HG02981 (cell line): Measurements from ENCODE around the gene CYTH4.

Experiments
- ATAC-seq: cut with Tn5 transposase; IDR thresholded peaks from one replicate; pipeline ENCODE4 v1.9.1; 2021; ENCODE audit warnings: mild to moderate bottlenecking, moderate library complexity; ENCODE audit not compliant: unreplicated experiment

The CYTH4 gene

DNA sequence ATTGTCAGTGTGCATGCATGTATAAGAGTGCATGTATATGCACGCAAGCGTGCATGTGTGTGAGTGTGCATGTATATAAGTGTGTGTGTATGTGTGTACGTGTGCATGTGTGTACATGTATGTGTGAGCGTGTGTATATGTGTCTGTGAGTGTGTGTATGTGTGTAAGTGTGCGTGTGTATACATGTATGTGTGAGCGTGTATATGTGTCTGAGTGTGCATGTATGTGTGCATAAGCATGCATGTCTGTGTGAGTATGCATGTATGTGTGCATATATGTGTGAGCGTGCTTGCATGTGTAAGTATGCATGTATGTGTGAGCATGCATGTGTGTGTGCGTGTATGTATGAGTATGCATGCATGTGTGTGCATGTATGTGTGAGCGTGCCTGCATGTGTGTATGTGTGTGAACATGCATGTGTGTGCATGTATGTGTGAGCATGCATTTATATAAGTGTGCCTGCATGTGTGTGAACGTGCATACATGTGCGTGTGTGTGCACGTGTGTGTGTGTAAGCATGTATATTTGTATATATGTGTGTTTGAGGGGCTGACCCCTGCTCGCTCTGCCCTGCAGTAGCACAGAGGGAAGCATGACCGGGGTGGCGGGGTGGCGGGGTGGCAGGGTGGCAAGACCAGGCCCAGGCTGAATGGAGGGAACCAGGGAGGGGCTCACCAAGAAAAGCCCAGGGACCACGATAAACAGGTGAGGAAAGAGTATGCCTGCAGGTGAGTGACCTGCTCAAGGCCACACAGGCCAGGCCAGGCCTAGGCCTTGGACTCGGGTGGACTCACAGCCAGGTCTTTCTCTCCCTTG lies 26.3 kb downstream of the CYTH4 start:
- ATAC-seq = no peak

GRCh38 chr22:37309211-37310074 lies 27.1 kb downstream of the CYTH4 start:
- ATAC-seq = no peak

GRCh38 chr22:37310075-37310606 lies 27.8 kb downstream of the CYTH4 start:
- ATAC-seq = no peak

- no peak for ATAC-seq
Measured at GRCh38 chr22:37310815-37311595, 28.7 kb downstream of the CYTH4 start.

DNA sequence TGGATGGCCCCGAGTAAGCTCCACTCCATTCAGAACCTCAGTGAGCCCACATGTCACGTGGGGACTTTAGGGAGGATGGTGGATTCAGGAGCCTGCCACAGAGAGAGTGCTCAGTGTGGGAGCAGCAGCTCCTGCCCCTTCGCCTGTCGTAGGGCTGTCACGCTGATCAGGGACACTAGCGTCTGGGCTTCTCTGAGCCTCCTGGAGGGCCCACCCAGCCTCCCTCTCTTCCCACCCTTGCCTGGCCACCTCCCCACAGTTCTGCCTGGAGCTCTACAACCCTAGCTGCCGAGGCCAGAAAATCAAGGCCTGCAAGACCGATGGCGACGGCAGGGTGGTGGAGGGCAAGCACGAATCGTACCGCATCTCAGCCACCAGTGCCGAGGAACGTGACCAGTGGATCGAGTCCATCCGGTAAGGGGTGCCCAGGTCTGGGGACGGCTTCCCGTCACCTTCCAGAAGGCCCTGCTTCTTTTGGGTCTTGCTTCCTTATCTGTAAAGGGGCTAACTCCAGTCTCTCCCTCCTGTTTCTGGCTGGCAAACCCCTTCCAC lies 29.5 kb downstream of the CYTH4 start:
- no peak for ATAC-seq

DNA sequence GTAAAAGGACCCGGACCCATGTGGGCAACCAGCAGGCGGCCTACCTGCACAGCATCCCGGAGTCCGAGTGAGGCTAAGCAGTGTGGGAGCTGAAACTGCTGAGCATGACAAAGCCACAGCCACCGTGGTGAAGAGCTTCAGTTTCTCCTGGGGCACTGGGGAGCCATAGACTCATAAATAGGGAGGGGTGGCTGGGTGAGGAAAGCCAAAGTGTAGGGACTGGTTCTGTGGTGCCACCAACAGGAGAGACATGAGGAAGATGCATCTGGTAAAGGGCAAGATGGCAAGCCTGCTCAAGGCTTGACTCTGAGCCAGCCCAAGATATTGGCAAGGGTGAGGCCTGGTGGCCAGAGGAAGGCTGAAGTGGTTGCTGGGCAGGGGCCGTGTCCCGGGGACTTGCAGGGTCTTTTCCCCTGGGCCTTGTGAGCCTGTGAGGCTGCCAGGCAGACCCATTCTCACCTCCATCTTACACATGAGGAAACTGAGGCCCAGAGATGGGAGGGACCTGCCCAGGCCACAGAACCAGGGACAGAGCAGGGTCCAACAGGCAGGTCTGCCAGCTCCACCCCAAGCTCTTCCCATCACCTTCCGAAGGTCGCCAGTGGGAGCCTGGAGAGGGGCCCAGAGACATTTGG lies 30.4 kb downstream of the CYTH4 start:
- ATAC-seq = no peak

GRCh38 chr22:37313376-37314314 lies 31.3 kb downstream of the CYTH4 start:
- ATAC-seq = no peak

- ATAC-seq = no peak
Measured at GRCh38 chr22:37314315-37315074, 32.2 kb downstream of the CYTH4 start.

DNA sequence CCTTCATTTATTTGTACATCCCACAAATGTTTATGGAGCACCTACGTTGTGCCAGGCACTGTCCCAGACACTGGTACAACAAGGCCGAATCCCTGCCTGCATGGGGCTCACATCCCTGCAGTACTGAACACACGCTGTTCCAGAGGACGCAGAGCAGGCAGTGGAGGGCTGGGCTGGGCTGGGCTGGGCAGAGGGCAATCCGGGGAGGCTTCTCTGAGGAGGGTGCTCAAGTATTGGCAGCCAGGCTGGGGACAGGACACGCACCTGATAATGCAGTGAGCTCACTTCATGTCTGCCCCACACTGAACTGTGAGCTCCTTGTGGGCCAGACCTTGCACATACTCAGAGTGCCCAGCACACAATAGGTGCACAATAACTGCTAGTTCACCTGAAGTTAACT lies 34.1 kb downstream of the CYTH4 start:
- no peak for ATAC-seq

DNA sequence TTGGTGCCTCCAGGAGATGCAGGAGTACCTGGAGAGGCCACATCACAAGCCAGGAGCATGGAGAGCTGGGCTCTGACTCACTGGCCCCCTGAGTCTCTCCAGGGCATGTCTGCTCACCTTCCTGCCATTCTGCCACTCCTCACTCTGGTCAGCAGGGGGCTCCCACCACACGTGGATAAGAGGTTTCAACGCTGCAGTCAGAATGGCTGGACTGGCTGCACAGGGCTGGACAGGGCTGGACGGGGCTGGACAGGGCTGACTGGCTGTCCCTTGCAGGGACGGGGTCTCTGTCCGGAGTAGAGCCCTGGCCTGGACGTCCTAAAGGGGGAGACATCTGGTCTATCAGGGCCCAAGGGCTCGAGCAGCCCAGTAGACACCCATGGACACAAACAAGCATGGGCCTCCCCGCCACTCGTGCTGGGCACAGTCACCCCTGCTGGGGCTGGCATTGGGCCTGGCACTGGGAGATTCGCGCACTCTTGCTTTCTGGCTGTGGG lies 34.6 kb downstream of the CYTH4 start:
- ATAC-seq = no peak

DNA sequence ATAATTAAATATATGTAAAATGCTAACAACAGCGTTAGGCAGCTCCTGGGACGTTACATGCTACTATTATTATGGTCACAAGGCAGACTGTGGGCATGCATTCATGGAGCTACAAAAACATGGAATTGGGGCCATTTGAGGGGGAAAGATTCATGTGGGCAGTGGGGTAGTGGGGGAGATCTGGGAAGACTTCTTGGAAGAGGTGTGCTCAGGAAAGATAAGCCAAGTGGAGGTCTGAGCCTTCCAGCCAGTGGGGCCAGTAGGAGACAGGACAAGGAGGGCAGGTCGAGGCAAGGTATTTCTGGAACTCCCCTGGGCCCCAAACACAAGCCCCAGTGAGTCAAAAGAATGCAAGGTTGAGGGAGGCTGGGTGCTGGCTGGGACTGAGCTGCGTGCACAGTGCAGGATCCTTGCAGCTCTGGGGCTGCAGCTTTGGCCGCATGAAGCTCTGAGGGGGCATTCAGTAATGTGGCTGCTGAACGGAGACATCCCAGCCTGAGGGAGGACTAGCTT lies 35.4 kb downstream of the CYTH4 start:
- no peak for ATAC-seq

- no peak for ATAC-seq
Measured at GRCh38 chr22:37318364-37319109, 36.2 kb downstream of the CYTH4 start.

GRCh38 chr22:37319469-37319868 lies 37.2 kb downstream of the CYTH4 start:
- ATAC-seq = no peak

DNA sequence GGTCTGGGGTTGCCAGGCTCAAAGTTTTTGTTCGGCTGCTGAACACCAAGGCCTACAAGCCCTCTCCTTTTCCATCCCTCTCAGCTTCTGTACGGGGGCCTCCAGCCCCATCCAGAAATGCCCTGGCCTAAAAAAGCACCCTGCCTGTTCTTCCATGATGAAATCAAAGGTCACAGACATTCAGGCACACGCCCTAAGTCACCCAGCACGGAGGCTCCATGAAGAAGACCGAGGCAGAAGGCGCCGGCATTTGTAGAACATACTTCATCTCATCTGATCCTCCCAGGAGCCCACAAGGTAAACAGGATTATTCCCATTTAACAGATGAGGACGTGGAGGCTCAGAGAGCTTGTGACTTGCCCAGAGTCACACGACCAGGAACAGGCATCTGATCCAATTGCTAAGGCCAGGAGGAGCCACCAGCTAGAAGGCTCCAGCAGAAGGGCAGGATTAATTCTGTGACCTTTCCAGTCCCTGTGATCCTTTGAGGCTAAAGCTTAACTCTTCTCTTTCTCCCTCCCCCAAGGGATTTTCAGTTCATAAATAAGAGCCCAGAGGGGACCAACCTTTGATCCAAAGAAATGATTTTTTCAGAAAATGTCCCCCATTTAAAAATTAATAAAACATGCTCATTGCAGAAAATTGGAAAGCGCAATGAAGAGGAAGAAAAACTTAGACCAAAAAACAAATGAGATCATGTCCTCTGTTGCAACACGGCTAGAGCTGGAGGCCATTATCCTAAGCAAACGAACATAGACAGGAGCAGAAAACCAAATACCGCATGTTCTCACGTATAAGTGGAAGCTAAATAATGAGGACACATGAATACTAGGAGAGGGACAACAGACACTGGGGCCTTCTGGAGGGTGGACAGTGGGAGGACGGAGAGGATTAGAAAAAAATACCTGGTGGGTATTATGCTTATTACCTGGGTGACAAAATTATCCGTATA lies 38.7 kb downstream of the CYTH4 start:
- no peak for ATAC-seq

DNA sequence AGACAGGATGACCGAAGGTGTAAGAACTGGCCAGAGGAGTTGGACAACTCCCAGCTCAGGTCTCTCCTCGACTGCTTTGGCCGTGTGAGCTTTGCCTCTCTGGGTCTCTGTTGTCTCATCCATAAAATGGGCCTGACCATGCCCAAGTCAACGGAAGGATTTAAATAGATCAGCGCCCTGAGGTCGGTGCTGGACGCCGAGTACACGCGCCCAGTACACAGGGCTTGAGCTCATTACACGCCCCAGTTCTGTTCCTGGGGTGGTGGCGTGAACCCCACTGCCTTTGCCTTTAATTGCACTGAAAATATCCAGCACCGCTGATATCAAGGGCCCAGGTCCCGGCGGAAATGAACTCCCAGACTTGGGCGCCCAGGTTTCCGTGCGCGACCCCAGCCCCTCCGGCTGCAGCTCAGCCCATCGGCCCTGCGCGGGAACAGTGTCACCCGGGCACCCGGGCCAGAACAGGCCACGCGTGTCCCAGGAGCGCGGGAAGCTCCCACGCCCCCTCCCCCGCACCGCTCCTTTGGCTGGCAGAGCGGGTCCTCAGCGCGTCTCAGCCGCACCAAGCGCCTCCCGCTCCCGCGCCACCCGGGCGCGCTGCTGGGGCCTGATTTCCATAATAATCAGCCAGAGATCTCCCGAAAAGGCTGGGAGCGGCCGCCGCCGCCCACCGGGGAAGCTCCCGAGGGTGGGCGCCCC lies 42.2 kb downstream of the CYTH4 start:
- no peak for ATAC-seq

- no peak for ATAC-seq
Measured at GRCh38 chr22:37325039-37325395, 42.7 kb downstream of the CYTH4 start.
